Stimulated activated CD8-positive, alpha-beta memory T cell treated with anti-CD3 and anti-CD28 coated beads, Interleukin-4, amount 100 ng/mL, for 24 hours (primary cell): ENCODE measurements around the gene ATAD2B.

Experiments used
- DNase-seq: peaks from one replicate; pipeline ENCODE4 v3.0.0-alpha.2; 2020; ENCODE audit warnings: low read depth

The ATAD2B gene

DNA sequence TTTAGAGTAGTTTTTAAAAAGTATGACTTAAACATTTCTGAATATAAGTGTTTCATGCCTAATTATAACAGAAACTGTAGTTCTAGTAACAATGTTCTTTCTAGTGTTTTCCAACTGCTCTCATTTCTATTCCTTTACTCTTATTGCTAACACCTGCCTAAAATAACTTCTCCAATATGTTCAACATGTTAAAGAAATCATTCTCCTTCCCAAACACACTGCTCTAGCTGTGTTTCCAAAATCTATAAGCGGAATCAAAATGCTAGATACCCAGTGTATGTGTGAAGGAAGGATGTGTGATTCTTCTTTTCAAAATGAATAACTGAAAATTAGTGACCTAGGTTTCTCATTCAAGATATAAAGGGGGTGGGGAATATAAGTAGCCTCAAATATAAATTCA is 89.1 kb downstream of the ATAD2B start:
- DNase-seq = no peak

GRCh38 chr2:23836971-23837565 is 89.9 kb downstream of the ATAD2B start:
- DNase-seq = no peak

GRCh38 chr2:23836505-23836904 is 90.4 kb downstream of the ATAD2B start:
- no peak for DNase-seq

- no peak for DNase-seq
These were observed 90.9 kb downstream of the ATAD2B start for GRCh38 chr2:23835988-23836387.

DNA sequence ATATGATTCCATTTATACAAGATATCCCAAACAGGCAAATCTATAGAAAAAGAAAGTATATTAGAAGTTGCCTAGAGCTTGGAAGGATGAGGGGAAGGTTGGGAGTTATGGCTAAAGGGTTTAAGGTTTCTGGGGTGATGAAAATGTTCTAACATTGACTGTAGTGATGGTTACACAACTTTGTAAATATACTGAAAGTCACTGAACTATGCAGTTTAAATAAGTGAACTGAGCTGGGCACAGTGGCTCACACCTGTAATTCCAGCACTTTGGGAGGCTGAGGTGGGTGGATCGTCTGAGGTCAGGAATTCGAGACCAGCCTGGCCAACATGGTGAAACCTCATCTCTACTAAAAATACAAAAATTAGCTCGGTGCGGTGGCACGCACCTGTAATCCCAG is 91.5 kb downstream of the ATAD2B start:
- DNase-seq = no peak

- DNase-seq = no peak
These were observed 97.9 kb downstream of the ATAD2B start for GRCh38 chr2:23828986-23829385.

- DNase-seq = no peak
These were observed 98.5 kb downstream of the ATAD2B start for GRCh38 chr2:23828256-23828980.

- no peak for DNase-seq
These were observed 99.6 kb downstream of the ATAD2B start for GRCh38 chr2:23827287-23827686.

DNA sequence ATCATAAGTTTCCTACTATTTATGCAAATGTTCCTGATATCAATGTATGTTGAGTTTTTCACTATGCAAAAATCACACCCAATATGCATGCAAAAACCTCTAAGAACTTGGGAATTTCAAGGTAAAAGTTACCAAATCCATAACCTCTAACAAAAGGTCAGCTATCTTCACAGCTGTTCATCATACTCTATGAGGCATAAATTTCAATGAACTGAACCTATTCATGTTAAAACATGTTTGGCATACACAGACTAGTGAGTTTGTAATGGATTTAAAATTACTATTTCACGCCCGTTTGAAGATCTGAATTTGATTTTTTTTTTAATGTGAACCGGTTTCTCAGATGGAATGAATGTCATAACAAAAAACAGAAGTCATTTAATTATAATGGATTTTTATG is 100.2 kb downstream of the ATAD2B start:
- DNase-seq = no peak

DNA sequence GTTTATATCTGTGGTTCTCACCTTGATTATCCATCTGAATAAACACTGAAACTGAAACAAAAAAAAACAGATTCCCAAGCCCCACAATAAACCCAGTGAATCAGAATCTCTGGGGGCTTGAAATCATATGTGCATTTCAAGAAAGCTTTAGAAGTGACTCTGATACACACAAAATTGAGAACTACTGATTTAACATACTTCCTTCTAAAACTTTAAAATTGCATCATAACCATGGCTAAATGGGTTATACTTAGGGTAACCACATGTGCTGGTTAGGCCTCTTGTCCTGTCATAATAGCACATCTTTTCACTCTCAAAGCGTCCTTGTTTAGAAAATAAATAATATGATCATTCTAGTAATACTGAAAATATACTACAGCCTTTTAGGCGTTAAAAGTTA is 100.9 kb downstream of the ATAD2B start:
- no peak for DNase-seq

GRCh38 chr2:23824777-23825212 is 102.1 kb downstream of the ATAD2B start:
- no peak for DNase-seq

DNA sequence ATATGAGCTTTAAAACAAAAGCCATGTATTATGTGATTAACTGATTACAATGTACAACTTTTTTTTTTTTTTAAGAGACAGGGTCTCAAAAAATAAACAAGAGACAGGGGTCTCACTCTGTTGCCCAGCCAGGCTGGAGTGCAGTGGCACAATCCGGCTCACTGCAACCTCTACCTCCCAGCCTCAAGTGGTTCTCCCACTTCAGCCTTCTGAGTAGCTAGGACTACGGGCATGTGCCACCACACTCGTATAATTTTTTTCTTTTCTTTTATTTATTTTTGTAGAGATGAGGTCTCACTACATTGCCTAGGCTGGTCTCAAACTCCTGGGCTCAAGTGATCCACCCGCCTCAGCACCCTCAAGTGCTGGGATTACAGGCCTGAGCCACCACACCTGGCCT is 103.1 kb downstream of the ATAD2B start:
- no peak for DNase-seq

DNA sequence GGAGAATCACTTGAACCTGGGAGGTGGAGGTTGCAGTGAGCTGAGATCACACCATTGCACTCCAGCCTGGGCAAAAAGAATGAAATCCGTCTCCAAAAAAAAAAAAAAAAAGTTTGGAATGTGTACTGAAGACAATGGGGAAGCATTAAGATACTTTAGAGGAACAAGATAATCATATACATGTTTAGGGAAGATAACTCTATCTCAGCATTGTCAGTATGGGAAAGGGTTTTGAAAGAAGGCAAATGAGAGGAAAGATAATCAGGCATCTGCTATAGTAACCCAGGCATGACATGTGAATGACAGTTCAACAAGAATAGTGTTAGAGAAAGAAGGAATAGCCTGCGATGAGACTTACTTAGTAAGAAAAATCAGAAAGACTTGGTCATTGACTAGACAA is 112.0 kb downstream of the ATAD2B start:
- no peak for DNase-seq

GRCh38 chr2:23813438-23813837 is 113.5 kb downstream of the ATAD2B start:
- DNase-seq = no peak

DNA sequence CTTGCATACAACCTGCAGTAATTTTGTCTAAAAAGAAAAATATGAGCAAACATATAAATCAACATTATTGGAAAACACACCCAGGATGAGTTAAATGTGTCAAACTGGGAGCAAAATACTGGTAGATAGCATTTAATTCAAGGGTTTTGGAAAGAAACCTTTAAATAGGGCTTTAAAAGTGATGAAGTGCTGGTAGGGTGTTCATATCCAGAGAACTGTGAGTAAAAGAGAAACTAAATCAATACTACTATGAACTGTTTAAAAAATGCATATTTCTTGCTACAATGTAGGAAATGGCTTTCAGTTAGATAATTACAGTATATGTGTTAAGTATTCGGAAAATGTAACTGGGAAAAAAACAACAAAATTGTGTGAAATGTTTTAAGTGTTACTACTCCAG is 117.8 kb downstream of the ATAD2B start:
- DNase-seq = no peak

GRCh38 chr2:23806665-23807249 is 120.2 kb downstream of the ATAD2B start:
- DNase-seq = no peak

DNA sequence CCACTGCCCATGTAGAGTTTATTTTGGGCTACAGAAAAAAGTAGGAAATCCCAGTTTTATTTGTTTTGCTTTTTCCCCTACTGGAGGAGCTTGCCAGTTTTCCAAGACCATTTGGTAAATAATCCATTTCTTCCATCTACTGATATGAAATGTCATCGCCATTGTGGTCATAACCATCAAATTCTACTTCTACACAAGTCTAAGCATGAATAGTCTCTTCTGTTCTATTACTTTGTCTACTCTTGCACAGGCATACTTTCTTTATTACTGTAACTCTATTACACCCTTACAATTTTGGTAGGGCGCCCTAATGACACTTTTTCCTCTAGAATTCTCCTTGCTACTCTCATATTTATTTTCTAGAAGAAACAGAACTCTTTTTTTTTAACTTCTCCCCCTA is 120.7 kb downstream of the ATAD2B start:
- DNase-seq = no peak

GRCh38 chr2:23803965-23804542 is 122.9 kb downstream of the ATAD2B start:
- DNase-seq = no peak

DNA sequence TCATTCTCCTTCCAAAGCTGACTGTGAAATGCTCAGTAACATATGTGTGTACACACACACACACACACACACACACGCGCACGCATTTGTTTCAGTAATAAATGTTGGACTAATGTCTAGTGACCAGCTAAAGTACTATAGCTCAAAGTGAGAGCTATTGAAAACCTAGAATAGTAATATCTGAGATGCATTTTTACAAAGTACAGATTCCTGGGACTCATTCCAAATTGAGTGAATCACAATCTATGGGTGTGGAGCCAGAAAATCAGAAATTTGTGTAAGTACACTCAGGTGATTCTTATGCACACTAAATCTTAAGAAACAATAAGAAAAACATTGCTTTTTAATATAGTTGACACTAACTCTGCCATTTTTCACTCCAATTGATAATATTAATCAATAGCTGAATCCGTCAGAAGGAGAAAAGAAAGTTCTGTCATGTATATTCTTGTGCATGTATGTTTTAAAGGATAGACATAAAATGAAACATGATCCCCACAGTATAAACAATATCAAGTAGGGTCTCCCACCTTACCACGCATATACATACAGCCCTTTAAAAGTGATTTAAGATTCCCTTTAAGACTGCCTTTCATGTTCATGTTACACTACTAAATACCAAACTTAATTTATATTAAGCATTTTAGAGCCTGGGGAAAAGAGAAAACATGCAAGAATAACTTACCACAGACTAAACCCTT is 123.5 kb downstream of the ATAD2B start:
- DNase-seq = no peak

DNA sequence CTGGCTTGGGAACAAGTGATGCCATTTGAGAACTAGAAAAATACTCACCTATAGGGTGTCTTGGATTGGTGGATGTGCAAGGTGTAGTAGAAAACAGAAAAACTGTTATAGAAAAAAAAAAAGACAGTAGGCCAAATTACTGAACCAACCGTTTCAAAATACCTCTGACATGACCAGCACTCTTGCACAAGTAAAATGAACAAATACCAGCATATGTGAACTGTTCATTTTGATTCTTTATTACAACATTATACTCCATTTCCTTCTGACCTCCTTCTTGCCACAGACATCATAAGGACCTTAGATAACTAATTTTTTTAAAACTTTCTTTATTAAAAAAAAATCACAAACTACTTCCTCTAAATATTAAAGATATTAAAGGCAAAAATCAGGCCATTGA is 125.5 kb downstream of the ATAD2B start:
- no peak for DNase-seq

- no peak for DNase-seq
These were observed 132.7 kb downstream of the ATAD2B start for GRCh38 chr2:23794234-23794633.

- DNase-seq = no peak
These were observed 133.4 kb downstream of the ATAD2B start for GRCh38 chr2:23793476-23793875.

GRCh38 chr2:23791030-23791429 is 135.9 kb downstream of the ATAD2B start:
- no peak for DNase-seq
